LNCaP clone FGC (cell line): ENCODE results near the gene OPRL1.

Experiments
- DNase-seq: peaks from one replicate; pipeline ENCODE4 v3.0.0-alpha.2; 2011; ENCODE audit warnings: low read depth
- H3K4me3 ChIP-seq: 2 replicates; pipeline ENCODE4 v1.5.1; 2011; ENCODE audit warnings: mild to moderate bottlenecking, low read depth, low read length, control low read depth
- CTCF ChIP-seq: IDR thresholded peaks from 2 replicates; pipeline ENCODE4 v1.5.1; 2012; ENCODE audit warnings: mild to moderate bottlenecking; ENCODE audit not compliant: control insufficient read depth, insufficient read depth; ENCODE audit errors: extremely low read depth

Gene OPRL1

GRCh38 chr20:64074184-64074789, 5.6 kb upstream of the OPRL1 start:
- no peak for TF ChIP-seq CTCF
- no peak for DNase-seq

DNA sequence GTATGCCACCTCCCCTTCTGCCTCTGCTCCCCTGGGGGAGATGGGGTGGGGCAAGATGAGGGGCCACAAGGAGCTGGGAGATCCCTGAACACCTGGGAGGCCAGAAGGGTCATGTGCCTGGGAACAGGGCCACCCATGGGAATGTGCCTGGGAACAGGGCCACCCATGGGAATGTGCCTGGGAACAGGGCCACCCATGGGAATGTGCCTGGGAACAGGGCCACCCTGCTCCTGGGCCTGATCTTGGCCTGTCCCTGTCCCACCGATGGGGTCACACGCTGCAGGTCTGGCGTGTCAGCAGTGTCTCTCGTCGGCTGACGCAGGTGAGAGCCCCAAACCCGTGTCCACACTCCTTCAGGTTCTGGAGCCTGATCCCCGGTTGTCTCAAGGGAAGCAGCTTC, 4.9 kb upstream of the OPRL1 start:
- no peak for TF ChIP-seq CTCF
- DNase-seq: no peak
- H3K4me3 ChIP-seq: no peak overlapping the region

More at GRCh38 chr20:64074184-64074789, 5.6 kb upstream of the OPRL1 start:
- no peak overlapping the region for H3K4me3 ChIP-seq

DNA sequence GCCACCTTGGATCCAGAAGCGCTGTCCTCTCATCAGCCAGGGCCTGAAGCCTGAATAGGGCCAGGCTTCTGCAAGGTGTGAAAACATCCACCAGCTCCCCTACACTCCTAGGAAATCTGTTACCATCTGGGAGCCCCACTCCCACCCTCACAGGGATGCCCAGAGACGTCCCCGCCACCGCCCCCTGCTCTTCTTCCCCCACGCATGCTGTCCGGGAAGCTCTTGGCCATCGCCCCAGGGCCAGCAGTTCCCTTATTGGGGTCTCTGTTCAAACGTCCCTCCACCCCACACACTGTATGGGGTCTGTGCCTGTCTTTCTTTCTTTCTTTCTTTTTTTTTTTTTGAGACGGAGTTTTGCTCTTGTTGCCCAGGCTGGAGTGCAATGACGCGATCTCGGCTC, 4.3 kb upstream of the OPRL1 start:
- H3K4me3 ChIP-seq: no peak overlapping the region
- TF ChIP-seq CTCF: no peak
- DNase-seq: no peak

DNA sequence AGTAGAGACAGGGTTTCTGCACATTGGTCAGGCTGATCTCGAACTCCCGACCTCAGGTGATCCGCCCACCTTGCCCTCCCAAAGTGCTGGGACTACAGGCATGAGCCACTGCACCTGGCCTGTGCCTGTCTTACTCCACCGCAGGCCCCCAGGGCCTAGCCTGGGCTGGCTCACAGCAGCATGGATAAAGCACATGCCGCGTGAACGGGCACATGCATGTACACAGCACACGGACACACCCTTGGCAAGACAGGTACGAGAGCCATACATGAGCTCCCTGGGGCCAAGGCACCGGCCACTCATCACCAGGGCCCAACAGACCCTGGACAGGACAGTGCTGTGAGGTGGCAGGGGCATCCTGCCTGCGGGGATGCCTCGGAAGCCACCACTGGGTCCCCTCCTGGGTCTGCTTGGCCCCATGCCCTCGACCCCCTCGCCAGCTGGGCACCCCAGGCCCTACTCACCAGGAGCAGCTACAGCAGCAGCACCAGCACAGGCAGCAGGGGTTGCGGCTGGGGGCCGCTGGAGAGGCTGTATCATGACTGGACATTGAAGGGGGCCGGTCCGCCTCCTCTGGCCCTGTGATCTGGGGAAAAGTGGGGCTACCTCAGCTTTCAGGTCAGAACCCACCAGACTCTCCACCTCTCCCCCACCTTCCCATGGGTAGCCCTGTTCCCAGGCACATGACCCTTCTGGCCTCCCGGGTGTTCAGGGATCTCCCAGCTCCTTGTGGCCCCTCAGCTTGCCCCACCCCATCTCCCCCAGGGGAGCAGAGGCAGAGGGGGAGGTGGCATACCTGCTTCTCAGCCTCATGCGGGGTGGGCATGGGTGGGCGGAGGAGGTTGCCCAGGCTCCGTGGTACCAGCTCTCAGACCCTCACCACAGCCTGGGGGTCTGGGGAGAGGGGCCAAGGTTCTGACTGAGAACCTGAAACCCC, 3.6 kb upstream of the OPRL1 start:
- TF ChIP-seq CTCF: no peak

GRCh38 chr20:64077094-64077493, 2.8 kb upstream of the OPRL1 start:
- no peak for DNase-seq
- TF ChIP-seq CTCF: no peak
- H3K4me3 ChIP-seq: no peak overlapping the region

More for the DNA sequence above, 3.6 kb upstream of the OPRL1 start:
- H3K4me3 ChIP-seq: no peak overlapping the region
- no peak for DNase-seq

DNA sequence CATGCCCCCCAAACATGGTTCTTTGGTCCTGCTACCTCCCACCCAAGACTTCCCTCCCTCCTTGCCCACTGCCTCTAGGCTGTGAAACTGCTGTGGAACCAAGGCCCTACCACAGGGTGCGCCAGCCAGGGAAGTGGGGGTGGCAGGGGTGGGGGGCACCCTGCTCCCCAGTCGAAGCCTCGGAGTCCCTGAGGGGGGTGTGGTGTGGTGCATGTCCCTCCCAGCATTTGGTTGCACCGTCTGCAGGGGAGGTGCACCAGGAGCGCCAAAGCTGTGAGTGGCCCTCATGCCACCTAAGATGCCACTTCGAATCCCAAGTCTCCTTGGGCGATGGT, 2.4 kb upstream of the OPRL1 start:
- DNase-seq: no peak
- no peak overlapping the region for H3K4me3 ChIP-seq
- TF ChIP-seq CTCF: no peak
